GM21528 (cell line): ENCODE measurements around the gene UGT1A10.
"Not testable (repeated sequence)": the region's sequence is repeated elsewhere in the genome, so short reads cannot be mapped to it uniquely, and the experiment has no call there.

Source experiments
- ATAC-seq: cut with Tn5 transposase; IDR thresholded peaks from one replicate; pipeline ENCODE4 v1.9.1; 2021; ENCODE audit warnings: mild to moderate bottlenecking, moderate library complexity; ENCODE audit not compliant: unreplicated experiment, low FRiP score

Gene UGT1A10

DNA sequence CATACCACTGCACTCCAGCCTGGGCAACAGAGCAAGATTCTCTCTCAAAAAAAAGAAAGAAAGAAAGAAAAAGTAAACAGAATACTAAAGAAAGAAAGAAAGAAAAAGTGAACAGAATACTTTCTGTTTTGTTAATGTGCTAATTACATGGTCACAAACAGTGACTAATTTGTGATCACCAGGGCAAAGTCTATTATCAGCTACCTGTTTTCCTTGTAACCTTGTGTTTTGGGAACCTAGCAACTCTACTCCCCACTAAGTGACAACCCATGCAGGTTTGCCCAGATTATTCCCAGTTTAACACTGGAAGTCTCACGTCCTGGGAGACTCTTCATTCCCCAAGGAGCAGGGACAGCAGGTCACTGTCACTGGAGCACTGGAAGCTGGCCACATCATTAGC lies 18.8 kb downstream of the UGT1A10 start:
- no peak for ATAC-seq

DNA sequence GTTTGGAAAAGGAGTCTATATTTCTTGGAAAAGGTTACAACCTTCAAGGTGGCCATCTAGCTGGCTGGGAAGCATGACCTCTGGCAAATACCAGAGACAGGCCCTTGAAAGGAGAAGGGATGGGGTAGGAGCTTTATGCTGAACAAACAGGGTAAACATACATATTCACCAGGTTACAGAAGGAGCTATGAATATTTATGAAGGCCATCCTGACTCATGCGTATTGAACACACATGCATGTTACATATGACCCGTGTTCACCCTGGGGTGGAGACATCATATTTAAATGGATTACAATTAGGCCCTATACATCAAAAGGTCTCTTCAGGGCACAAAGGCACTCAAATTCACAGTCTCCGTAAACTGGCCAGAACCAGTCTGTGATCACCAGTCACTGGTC lies 19.7 kb downstream of the UGT1A10 start:
- not testable (repeated sequence) for ATAC-seq

DNA sequence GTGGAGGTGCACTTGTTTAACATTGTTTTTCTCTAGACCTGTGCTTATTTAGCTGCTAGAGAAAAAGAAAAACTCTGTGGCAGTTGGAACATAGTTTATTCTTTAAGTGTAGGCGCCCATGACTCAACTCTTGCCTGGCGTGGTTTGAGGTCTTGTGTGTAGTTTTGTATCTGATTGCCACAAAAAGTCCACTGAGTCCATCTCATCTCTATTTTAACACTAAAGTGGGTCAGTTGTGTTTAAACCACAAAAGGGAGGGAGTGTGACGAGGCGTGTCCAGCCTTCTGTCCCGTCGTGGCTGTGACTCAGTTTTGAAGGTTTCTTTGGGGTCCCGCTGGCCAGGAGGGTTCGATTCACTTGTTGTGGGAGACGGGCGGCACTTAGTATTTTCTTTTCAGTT lies 20.2 kb downstream of the UGT1A10 start:
- ATAC-seq: no peak

DNA sequence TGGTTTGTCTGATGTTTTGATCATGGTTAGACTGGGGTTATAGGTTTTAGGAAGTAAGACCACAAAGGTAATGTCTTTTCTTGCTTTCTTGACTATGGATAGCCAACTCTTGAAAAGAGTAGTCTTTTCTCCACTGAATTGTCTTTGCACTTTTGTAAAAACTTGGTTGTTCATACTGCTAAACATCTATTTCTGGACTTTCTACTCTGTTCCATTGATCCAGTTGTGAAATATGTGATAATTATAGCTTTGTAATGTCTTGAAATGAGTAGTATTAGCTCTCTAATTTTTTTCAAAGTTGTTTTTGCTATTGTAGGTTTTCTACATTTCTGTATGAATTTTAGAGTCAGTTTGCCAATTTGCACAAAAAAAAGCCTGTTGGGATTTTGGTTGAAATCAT lies 22.4 kb downstream of the UGT1A10 start:
- ATAC-seq: no peak

DNA sequence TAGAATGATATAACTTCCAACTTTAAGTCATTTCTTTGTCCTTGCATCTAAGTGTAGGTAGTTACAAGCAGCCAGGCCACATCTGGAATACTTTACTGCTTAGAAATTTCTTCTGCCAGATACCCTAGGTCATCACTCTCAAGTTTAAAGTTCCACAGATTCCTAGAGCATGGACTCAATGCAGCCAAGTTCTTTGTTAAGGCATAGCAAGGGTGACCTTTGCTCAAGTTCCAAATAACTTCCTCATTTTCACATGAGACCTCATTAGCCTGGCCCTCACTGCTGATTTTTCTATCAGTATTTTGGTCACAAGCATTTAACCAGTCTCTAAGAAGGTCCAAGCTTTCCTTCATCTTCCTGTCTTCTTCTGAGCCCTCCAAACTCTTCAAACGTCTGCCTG lies 27.7 kb downstream of the UGT1A10 start:
- no peak for ATAC-seq

DNA sequence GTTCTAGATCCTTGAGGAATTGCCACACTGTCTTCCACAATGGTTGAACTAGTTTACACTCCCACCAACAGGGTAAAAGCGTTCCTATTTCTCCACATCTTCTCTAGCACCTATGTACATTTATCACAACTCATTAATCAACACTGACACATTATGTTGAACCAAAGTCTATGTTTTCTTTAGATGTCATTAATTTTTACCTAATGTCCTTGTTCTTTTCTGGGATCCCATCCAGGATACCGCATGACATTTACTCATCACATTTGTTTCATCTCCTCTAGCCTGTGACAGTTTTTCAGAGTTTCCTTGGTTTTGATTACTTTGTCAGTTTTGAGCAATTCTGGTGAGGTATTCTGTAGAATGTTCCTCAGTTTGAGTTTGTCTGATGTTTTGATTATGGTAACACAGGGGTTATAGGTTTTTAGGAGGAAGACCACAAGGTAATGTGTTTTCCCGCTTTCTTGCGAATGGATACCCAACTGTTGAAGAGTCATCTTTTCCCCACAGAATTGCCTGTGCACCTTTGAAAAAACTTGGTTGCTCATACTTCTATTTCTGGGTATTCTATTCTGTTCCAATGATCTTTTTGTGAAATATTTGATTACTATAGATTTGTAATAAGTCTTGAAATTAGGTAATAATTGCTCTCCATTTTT lies 32.5 kb downstream of the UGT1A10 start:
- no peak for ATAC-seq

DNA sequence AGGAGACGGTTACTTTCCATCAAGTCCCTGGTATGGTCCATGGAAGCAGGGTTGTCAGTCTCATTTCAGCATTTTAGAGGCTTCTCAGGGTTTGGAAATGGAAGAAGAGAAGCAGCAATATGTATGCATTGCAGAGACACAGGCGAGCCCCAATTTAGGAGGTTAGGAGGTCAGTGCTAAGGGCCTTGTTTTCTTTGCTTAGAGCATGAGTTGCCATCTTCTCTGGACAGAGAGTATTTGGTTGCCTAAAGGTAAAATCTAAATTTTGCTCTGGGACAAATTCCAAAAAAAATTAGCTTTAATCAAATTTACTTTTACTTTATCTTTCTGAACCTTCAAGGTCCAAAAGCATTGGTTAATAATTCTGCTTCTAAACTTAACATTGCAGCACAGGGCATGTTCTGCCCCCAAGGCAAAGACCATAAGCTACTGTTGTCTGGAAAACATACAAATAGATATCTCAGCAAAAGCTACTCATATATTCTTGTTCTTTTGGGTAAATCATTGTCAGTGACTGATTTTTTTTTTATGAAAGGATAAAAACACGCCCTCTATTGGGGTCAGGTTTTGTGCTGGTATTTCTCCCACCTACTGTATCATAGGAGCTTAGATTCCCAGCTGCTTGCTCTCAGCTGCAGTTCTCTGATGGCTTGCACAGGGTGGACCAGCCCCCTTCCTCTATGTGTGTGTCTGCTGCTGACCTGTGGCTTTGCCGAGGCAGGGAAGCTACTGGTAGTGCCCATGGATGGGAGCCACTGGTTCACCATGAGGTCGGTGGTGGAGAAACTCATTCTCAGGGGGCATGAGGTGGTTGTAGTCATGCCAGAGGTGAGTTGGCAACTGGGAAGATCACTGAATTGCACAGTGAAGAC lies 35.3 kb downstream of the UGT1A10 start, which contains the start of gene UGT1A9:
Gene UGT1A9 (plus strand): TSS at position 609 of the 872 bp plus-strand sequence. CDS start 37 bp downstream, at position 646.
- ATAC-seq: no peak

DNA sequence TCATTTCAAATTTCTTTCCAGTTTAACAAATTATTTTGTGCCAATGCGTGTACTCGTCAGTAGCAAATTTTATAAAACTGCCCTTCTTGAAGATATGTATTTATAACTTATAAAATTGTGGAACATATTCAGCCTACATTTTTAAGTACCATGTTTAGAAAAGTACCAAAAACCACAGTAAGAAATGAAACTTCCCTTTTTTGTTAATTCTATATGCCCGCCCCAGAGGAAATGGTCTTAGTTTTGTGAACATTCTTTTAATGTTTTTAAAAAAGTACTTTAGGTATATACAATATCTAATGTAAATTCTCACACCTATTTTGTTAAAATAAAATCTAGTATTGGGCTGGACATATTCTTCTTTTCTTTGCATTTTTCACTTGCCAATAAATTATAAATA lies 36.6 kb downstream of the UGT1A10 start:
- ATAC-seq: no peak

DNA sequence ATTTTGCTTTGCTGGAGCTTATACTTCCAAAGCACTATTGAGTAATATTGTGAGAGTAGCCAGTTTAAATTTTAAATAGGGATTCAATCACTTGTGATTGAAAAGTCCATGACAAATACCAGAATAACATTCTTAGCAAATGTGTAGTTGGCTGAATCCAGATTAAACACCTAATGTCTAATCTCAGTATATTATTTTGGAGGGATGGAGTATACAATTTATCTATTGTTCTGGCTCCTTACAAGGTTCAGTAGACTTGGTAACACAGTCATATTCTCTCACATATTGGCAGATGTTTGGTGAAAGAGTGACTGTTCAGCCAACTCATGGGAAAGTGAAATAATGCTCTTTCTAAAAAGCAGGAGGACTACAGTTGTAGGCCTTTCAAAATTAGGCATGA lies 37.6 kb downstream of the UGT1A10 start:
- ATAC-seq: no peak

DNA sequence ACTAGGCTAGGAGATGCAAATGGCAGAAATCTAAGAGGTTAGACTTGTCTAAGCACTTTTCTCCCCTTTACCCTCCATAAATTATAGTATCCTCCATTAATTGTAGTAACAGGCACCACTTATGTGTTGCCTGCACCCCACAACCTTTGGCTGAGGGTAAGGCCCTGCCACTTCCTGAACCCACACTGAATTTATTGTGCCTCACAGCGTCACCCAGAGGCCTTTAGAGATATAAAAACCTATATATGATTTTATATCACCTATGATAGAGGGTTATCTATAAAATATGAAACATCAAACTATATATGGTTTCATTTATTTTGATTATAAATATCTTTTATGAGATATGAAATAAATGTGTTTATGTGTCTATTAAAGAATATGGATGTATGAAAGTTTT lies 38.1 kb downstream of the UGT1A10 start:
- no peak for ATAC-seq

DNA sequence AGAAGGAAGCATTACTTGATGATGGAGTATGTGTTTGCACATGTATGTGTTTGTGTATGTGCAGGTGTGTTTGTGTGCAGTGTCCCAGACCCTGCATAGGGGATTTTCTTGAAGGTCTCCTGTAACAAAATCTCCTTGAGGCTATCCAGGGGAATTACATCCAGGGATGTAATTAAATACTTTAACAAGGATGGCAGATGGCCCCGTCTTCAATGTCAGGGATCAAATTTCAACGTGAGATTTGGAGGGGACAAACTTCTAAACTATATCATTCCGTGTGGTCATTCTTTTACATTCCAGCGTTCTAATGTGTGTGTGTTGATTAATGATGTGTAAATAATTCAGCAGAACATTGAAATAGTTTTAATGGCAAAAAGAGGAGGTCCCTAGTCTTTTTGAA lies 38.7 kb downstream of the UGT1A10 start:
- ATAC-seq: no peak

DNA sequence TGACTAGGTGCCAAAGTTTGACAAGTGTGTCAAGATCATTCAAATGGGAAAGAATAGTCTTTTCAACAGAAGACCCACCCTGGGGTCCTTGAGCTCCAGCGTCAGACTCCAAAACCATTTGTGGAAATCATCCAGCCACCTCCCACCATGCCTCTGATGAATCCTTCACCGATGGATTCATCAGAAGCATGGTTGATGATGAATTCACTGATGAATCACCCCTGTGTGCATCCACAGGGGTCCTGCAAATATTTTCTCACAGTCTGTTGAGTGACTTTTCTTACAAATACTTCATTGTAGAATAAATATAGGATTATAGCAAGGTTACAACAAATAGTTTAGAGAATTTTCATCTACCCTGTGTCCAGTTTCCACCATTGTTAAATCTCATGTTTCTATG lies 39.8 kb downstream of the UGT1A10 start:
- no peak for ATAC-seq

DNA sequence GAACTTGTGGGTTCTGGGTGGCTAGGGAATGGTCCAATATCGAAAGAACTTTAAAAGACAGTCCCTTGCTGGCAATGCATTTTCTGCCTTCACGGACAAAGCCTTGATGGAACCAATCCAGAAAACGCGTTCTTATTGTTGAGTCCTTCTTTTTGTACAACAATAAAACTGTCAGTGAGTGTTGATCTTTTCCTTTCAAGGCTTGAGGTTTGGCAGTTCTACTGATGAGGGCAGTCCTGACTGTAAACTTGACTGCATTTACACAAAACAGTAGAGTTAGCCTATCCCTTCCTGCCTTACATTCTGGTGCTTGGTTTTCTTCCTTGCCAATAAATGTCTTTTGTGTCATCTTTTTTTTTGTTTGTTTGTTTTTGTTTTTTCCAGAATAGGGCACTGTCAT lies 42.9 kb downstream of the UGT1A10 start:
- no peak for ATAC-seq

DNA sequence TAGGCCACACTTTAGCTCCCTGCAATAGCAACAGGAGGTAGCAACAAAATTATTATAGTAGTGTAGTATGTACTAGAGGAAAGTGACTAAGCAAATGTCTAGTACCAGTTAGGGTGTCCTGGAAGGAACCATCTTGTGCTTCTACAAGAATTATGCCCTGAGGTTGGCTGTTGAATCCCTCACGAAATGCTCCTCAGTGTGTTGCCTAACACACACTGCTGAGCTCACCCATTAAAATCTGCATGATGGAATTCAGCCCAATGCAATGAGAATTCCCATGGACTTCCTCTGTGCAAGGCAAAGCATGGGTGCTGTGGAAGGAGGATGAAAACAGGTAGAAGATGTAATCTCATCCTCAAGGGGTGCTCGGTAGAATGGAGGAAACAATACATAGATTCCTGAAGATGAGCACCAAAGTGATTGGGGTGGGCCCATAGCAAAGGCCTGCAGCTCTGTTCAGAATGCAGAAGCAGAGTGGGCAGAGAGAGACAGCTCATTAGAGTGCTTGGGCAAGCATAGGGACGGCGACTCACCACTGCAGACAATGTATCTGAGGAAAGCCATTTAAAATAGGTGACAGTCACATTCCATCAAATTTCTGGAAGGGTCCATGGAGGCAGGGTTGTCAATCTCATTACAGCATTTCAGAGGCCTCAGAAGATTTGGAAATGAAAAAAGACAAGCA lies 44.3 kb downstream of the UGT1A10 start:
- no peak for ATAC-seq

DNA sequence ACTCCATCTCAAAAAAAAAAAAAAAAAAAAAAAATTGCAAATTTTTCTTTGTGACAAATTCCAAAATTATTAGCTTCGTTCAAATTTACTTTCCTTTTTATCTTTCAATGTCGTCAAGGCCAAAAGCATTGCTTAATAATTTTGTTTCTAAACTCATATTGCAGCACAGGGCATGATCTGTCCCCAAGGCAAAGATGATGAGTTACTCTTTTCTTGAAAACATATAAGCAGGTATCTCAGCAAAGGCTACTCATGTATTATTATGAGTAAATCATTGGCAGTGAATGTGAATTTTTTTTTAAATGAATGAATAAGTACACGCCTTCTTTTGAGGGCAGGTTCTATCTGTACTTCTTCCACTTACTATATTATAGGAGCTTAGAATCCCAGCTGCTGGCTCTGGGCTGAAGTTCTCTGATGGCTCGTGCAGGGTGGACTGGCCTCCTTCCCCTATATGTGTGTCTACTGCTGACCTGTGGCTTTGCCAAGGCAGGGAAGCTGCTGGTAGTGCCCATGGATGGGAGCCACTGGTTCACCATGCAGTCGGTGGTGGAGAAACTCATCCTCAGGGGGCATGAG lies 45.4 kb downstream of the UGT1A10 start, which contains the start of gene UGT1A7:
Gene UGT1A7 (plus strand): TSS at position 381 of the 579 bp plus-strand sequence. CDS start 37 bp downstream, at position 418.
- no peak for ATAC-seq

DNA sequence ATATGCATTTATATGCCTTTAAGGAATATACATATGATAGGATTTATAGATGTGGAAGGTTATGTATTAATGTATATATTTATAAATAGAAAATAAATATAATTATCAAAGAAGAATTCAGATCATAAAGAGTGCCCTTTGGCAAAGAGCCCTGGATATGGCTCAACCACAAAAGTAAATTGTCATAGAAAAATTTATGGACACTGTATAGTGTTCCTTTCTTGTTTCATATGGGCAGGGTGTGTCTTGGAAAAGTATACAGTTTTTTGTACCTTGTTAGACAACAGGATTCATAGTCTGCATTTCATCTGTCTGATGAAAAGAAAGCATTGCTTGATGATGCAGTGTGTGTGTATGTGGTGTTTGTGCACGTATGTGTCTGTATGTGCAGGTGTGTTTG lies 48.4 kb downstream of the UGT1A10 start:
- no peak for ATAC-seq

DNA sequence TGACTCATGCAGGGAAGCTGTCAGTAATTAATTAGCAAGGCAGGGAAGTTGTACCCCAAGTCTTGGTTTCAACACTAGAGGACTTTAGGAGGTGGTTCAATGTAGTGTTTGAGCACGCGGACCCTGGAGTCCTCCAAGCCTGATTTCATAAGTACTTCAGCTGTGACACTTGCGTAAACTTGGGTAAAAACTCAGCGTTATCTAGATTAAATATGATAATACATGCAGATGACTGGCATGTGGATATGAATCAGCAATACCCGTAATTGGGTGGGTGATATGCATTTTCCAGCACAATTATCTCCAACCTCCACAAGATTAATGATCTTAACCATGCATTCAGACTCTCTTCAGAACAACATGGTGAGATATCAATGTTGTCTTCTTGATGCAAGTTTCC lies 50.7 kb downstream of the UGT1A10 start:
- ATAC-seq: no peak

DNA sequence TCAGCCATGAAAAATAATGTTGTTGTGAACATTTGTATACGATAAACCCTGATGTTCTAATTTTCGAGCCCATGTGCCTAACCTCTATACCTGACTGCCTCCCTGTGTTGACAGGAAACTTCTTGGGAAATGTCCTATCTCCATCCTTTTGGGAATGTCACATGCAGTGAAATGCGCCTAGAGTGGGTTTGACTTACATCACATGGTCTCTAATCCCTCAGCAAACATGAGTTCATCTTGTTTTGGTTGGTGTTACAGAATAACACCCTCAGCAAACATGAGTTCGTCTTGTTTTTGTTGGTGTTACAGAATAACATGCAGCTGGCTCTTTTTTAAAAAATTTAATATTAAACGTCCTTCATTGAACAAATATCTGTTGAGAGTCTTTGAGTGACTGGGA lies 52.1 kb downstream of the UGT1A10 start:
- no peak for ATAC-seq

DNA sequence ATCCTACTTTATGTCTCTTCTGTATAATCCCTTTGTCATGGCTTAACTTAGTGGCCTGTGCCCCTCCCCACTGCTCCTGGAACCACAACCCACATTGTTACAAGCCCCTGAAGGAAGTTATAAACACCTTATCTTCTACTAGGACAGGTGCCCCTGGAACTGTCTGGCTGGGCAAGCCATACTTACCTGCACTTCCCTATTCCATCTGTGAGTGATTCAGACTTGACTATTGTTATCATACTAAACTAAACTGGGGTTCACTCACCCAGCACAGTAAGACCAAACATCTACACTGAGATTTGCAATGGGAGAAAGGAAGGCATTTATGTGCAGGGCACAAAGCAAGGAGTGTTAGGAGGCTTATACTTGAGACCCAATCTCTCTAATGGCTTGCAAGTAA lies 52.8 kb downstream of the UGT1A10 start:
- ATAC-seq: no peak

DNA sequence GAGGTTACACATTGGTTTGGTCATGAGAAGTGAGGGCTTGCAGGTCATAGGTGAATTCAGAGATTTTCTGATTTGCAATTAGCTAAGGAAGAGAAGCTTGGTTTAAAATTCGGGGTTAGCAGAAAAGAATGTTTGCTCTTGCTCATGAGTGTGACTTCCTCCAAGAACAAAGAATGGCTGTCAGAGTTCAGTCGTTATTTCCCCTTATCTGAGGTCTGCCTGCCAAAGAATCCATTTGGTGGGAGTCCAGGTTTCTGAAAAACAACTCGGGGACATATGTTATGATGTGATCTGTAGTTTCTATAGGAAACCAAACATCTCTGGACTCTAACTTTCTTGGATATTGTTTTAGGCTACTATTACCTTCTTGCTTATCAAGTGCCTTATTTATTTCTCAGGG lies 53.3 kb downstream of the UGT1A10 start:
- ATAC-seq: no peak

DNA sequence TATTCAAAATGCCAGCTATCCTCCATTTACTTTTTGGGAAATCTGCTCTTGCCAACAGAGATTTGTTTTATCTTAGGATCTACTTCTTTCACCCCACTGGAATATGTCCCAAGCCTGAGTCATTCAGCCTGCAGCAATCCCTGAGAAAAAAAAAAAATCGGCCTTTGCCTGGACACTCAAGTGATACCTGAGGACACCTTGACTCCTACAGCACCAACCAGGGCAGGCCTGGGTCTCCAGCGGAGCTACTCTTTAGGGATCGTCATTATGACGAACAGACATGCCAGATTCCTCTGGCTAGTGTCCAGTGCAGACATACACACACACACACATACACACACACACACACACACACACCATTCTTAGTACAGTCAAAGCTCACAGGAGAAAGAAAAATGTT lies 54.2 kb downstream of the UGT1A10 start:
- ATAC-seq: no peak
